H1 (cell line): ENCODE data around the gene JMJD8. TPM values are rescaled to one million over a fixed set of nuclear protein-coding genes. Genes with fewer than 3 reads are reported as not detected.

Source experiments
- HDAC6 ChIP-seq: IDR thresholded peaks from one replicate; pipeline ENCODE4 v1.7.1; 2012; ENCODE audit warnings: low read depth, mild to moderate bottlenecking, inconsistent platforms, low read length, moderate library complexity
- NANOG ChIP-seq: IDR thresholded peaks from 2 replicates; pipeline ENCODE4 v1.6.1; 2011; ENCODE audit warnings: low read length, low read depth, mild to moderate bottlenecking, inconsistent platforms; ENCODE audit not compliant: insufficient read depth, poor library complexity, severe bottlenecking
- polyA plus RNA-seq, 7 experiments: library from polyadenylated mRNA; depleted of rRNA in 3 of 7; stranded (reverse) in 5 of 7; unstranded in 2 of 7; fragments of >200 nt in 5 of 7; fragments of 200-250 nt in 2 of 7; gene quantifications; 1 replicate in 5 of 7; 2 replicates in 1 of 7; 4 replicates in 1 of 7; pipeline versions ENCODE4 v1.2.1 to v1.2.3, GENCODE V29; 2011 to 2013; ENCODE audit warnings: missing spikeins in 2 of 7, mixed read lengths in 2 of 7
- total RNA-seq: library from RNA; stranded (reverse); fragmentation: NEBNext Ultra II Directional; extraction: Animal tissue kit (Norgen Biotek cat#: 25700); gene quantifications from 2 replicates; pipeline ENCODE4 v1.2.1, GENCODE V29; 2021

Gene JMJD8
- total and polyA plus RNA-seq, 2 of the 8 experiments (the other 6 are each of a cell fraction or from before 2014, with no cell fraction given) = 46.4 to 87.4 TPM

- TF ChIP-seq NANOG (no peak), HDAC6 (no peak)
Observed at GRCh38 chr16:636206-637080, 47.7 kb downstream of the JMJD8 start, which contains the start of gene METTL26 (continued).
